Fibroblast of villous mesenchyme (primary cell): ENCODE results near the gene KIF5A. TPM values are rescaled to one million over a fixed set of nuclear protein-coding genes. Genes with fewer than 3 reads are reported as not detected.

ENCODE experiments used
- DNase-seq: peaks from one replicate; pipeline ENCODE4 v3.0.0-alpha.2; 2010; ENCODE audit warnings: low read depth
- H3K4me3 ChIP-seq: 2 replicates; pipeline ENCODE4 v1.5.1; 2011; ENCODE audit warnings: low read depth, mild to moderate bottlenecking, low read length
- CTCF ChIP-seq: IDR thresholded peaks from 2 replicates; pipeline ENCODE4 v1.5.1; 2012; ENCODE audit warnings: low read depth, mild to moderate bottlenecking, low read length; ENCODE audit not compliant: insufficient read depth
- total RNA-seq: library from RNA; depleted of rRNA; stranded (reverse); fragments of >200 nt; gene quantifications from 2 replicates; pipeline ENCODE4 v1.2.3, GENCODE V29; 2012

KIF5A gene
- total RNA-seq, 1 donor = 0.86 TPM

DNA sequence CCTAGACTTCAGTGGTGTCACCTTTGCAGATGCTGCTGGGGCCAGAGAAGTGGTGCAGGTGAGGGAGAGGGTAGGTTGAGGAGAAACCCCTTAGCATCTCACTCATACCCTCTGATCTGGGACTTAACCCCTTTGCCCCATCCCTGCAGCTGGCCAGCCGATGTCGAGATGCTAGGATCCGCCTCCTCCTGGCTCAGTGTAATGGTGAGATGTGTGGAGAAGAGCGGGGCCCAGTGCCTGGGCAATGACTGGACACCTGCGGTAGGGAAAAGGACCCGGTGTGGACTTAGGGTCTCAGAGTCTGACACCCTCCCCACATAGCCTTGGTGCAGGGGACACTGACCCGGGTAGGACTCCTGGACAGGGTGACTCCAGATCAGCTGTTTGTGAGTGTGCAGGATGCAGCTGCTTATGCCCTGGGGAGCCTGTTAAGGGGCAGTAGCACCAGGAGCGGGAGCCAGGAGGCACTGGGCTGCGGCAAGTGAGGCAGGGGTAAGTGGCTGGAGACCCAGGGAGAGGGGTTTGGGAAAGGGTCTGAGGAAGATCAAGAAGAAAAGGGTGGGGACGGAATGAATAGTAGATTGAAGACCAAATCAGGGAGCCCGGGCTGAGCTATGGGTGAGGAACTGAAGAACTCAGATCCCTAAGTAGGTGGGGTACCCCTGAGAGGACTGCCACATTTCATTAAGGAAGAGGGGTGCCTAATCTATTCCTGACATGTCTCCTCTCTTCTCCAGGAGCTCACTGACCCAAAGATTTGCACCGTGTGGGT is 75.6 kb downstream of the KIF5A start:
- H3K4me3 ChIP-seq = no peak overlapping the region
- TF ChIP-seq CTCF = no peak
- DNase-seq = no peak

GRCh38 chr12:57626111-57626920 is 76.5 kb downstream of the KIF5A start:
- H3K4me3 ChIP-seq = no peak overlapping the region
- no peak for TF ChIP-seq CTCF
- DNase-seq = no peak

- no peak for TF ChIP-seq CTCF
- DNase-seq = no peak
- no peak overlapping the region for H3K4me3 ChIP-seq
These were observed 77.1 kb downstream of the KIF5A start for GRCh38 chr12:57626921-57627445.

GRCh38 chr12:57627501-57628279 is 77.8 kb downstream of the KIF5A start:
- no peak overlapping the region for H3K4me3 ChIP-seq
- DNase-seq = no peak
- no peak for TF ChIP-seq CTCF

DNA sequence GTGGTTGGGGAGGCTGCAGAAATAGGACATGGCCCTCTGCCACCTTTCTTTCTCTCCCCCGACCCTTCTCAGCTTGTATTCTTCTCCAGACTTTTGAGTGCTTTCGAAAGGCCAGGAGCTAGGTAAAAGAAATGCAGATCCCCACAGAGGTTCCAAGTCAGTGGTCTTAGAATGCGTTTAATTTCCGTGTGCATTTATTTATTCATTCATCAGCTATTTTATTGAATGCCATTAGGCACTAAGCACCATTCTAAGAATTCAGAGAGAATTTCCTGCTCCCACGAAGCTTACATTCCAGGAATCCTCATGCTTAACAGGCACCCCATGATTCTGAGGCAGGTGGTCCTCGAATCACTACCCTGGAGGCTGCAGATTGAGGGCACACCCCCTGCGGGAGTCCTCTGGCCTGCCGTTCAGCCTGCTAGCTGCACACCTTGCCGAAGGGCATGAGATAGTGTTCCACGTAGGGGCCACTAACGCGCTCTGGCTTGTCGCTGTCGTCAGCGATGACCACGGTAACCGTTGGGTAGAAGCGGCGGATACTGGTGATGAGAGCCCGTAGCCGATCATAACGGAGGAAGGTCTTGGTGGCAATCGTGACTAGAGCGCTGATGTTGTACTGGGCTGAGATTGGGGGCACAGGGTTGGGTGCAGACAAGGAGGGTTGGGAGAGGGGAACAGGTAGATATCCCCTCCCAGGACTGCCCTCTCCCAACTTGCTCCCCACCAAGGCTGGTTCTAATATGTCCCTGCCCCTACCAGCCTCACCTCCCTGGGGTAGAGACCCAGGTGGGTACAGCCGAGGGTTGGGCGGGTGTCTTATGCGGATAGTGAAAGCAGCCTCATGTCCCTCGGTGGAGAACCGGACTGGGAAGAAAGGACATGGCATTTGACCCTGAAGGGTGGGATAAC is 78.7 kb downstream of the KIF5A start:
- no peak overlapping the region for H3K4me3 ChIP-seq
- DNase-seq = no peak
- TF ChIP-seq CTCF = no peak

DNA sequence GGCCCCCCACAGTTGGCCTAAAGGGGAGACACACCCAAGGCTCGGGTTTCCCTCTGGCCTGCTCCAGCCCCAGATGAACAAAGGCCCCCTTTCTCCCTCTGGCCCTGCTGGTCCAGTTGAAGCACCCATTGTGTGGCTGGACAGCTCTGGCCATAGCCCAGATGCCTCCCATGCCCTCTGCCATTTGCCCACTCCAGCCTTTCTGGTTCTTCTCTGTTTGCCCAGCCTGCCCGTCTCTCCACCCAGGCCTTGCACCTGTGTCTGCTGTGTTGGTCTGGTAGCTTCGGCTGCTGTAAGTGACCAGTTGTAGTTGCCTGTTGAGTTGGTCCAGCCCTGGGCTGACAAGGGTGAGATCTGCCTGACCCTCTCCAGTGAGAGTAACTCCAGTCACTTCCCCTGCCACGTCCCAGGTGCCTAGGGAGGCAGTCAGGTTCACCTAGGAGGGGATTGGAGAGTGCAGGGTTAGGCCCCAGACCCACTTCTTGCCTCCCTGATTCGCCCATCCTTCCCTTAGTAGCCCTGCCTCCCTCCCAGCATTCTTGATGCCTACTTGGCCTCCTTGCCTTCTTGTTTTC is 80.1 kb downstream of the KIF5A start:
- no peak for DNase-seq
- no peak overlapping the region for H3K4me3 ChIP-seq
- no peak for TF ChIP-seq CTCF
